Epithelial cell of esophagus (primary cell): ENCODE data around the gene MAJIN.

Experiments used
- DNase-seq: peaks from one replicate; pipeline ENCODE4 v3.0.0; 2010; ENCODE audit warnings: low read depth
- H3K4me3 ChIP-seq: 2 replicates; pipeline ENCODE4 v1.5.1; 2011; ENCODE audit warnings: mild to moderate bottlenecking, low read length, control low read depth
- CTCF ChIP-seq: IDR thresholded peaks from 2 replicates; pipeline ENCODE4 v1.5.1; 2011; ENCODE audit warnings: low read depth, mild to moderate bottlenecking, low read length, control low read depth, inconsistent platforms; ENCODE audit not compliant: insufficient read depth; ENCODE audit errors: missing control alignments

Gene MAJIN

GRCh38 chr11:64967375-64967774 lies 4.5 kb downstream of the MAJIN start:
- no peak overlapping the region for H3K4me3 ChIP-seq
- no peak for TF ChIP-seq CTCF
- DNase-seq, result no peak

GRCh38 chr11:64963072-64963631 lies 8.8 kb downstream of the MAJIN start:
- H3K4me3 ChIP-seq, result no peak overlapping the region
- no peak for DNase-seq
- no peak for TF ChIP-seq CTCF

GRCh38 chr11:64960719-64961118 lies 11.2 kb downstream of the MAJIN start:
- no peak for TF ChIP-seq CTCF
- no peak overlapping the region for H3K4me3 ChIP-seq
- DNase-seq, result no peak

- no peak overlapping the region for H3K4me3 ChIP-seq
- DNase-seq, result peak; percentile 60
- no peak for TF ChIP-seq CTCF
Measured at GRCh38 chr11:64959498-64959897, 12.4 kb downstream of the MAJIN start.

- H3K4me3 ChIP-seq, result no peak overlapping the region
- DNase-seq, result no peak
- no peak for TF ChIP-seq CTCF
Measured at GRCh38 chr11:64954201-64954600, 17.7 kb downstream of the MAJIN start.

- DNase-seq, result no peak
- H3K4me3 ChIP-seq, result no peak overlapping the region
- TF ChIP-seq CTCF, result no peak
Measured at GRCh38 chr11:64951529-64951928, 20.4 kb downstream of the MAJIN start.

GRCh38 chr11:64947208-64947814 lies 24.6 kb downstream of the MAJIN start:
- DNase-seq, result no peak
- no peak overlapping the region for H3K4me3 ChIP-seq
- no peak for TF ChIP-seq CTCF
